GM18520 (cell line): ENCODE results near the gene GDF7.

ENCODE experiments used
- ATAC-seq: cut with Tn5 transposase; IDR thresholded peaks from one replicate; pipeline ENCODE4 v1.9.1; 2021; ENCODE audit not compliant: unreplicated experiment

The GDF7 gene

GRCh38 chr2:20672201-20672951 is 5.4 kb downstream of the GDF7 start:
- ATAC-seq, result no peak

GRCh38 chr2:20673686-20674308 is 6.9 kb downstream of the GDF7 start:
- no peak for ATAC-seq

GRCh38 chr2:20674309-20674965 is 7.5 kb downstream of the GDF7 start:
- no peak for ATAC-seq

- ATAC-seq, result no peak
Measured at GRCh38 chr2:20674974-20675679, 8.2 kb downstream of the GDF7 start.

GRCh38 chr2:20675701-20676352 is 8.9 kb downstream of the GDF7 start:
- ATAC-seq, result peak; percentile 51

- peak; percentile 73 for ATAC-seq
Measured at GRCh38 chr2:20676353-20677215, 9.6 kb downstream of the GDF7 start.

- peak; percentile 13 for ATAC-seq
Measured at GRCh38 chr2:20677301-20678085, 10.5 kb downstream of the GDF7 start.

GRCh38 chr2:20678086-20678395 is 11.1 kb downstream of the GDF7 start:
- ATAC-seq, result no peak

GRCh38 chr2:20678780-20679179 is 11.8 kb downstream of the GDF7 start:
- ATAC-seq, result no peak

GRCh38 chr2:20680744-20681375 is 13.9 kb downstream of the GDF7 start:
- no peak for ATAC-seq

GRCh38 chr2:20682167-20682920 is 15.4 kb downstream of the GDF7 start:
- no peak for ATAC-seq

GRCh38 chr2:20684581-20685063 is 17.7 kb downstream of the GDF7 start:
- ATAC-seq, result no peak

- ATAC-seq, result no peak
Measured at GRCh38 chr2:20687260-20687832, 20.4 kb downstream of the GDF7 start.

GRCh38 chr2:20689428-20690264 is 22.7 kb downstream of the GDF7 start:
- ATAC-seq, result no peak

GRCh38 chr2:20691076-20691734 is 24.3 kb downstream of the GDF7 start:
- no peak for ATAC-seq

- ATAC-seq, result no peak
Measured at GRCh38 chr2:20692081-20692480, 25.1 kb downstream of the GDF7 start.
